ENCODE data around the gene CABLES1.
"Not testable (repeated sequence)": the region's sequence is repeated elsewhere in the genome, so short reads cannot be mapped to it uniquely, and the experiment has no call there.

- TF ChIP-seq, protein P1, sequence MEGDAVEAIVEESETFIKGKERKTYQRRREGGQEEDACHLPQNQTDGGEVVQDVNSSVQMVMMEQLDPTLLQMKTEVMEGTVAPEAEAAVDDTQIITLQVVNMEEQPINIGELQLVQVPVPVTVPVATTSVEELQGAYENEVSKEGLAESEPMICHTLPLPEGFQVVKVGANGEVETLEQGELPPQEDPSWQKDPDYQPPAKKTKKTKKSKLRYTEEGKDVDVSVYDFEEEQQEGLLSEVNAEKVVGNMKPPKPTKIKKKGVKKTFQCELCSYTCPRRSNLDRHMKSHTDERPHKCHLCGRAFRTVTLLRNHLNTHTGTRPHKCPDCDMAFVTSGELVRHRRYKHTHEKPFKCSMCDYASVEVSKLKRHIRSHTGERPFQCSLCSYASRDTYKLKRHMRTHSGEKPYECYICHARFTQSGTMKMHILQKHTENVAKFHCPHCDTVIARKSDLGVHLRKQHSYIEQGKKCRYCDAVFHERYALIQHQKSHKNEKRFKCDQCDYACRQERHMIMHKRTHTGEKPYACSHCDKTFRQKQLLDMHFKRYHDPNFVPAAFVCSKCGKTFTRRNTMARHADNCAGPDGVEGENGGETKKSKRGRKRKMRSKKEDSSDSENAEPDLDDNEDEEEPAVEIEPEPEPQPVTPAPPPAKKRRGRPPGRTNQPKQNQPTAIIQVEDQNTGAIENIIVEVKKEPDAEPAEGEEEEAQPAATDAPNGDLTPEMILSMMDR (IDR thresholded peaks at IDR 0.05; ENCODE audit: poor library complexity) = not testable (repeated sequence)
- not testable (repeated sequence) for TF ChIP-seq EZH2 (IDR thresholded peaks at IDR 0.05; ENCODE audit: borderline replicate concordance); EZH2phosphoT487 (IDR thresholded peaks at IDR 0.05; ENCODE audit: low read depth, severe bottlenecking, unreplicated experiment)
These were observed 42.2 kb upstream of the CABLES1 start for GRCh38 chr18:23093130-23093529.
